GM23338 (cell line): Measurements from ENCODE around the gene RBKS. TPM values are rescaled to one million over a fixed set of nuclear protein-coding genes. Genes with fewer than 3 reads are reported as not detected.

Source experiments
- ATAC-seq: fragments of 200-7000 bp; cut with Tn5 transposase; 3 replicates; pipeline ENCODE4 v1.9.1; 2020
- DNase-seq: peaks from one replicate; pipeline ENCODE4 v3.0.0-alpha.2; 2015; ENCODE audit warnings: low spot score
- H2AFZ ChIP-seq: fragments of 200-600 bp; sonication (generic); 2 replicates; pipeline ENCODE4 v1.8.0; 2016; ENCODE audit warnings: antibody characterized with exemption, mild to moderate bottlenecking, moderate library complexity
- H3F3A ChIP-seq: fragments of 200-600 bp; sonication (generic); replicated peaks from 2 replicates; pipeline ENCODE4 v1.8.0; 2017; ENCODE audit warnings: antibody characterized with exemption, mixed run types, low read depth
- H3K27ac ChIP-seq: fragments of 200-600 bp; sonication (generic); 2 replicates; pipeline ENCODE4 v1.6.1; 2016; ENCODE audit warnings: low read depth
- H3K27me3 ChIP-seq: fragments of 200-600 bp; sonication (generic); 2 replicates; pipeline ENCODE4 v1.8.0; 2016; ENCODE audit warnings: mild to moderate bottlenecking, mixed run types, moderate library complexity; ENCODE audit not compliant: insufficient read depth
- H3K36me3 ChIP-seq: fragments of 200-600 bp; sonication (generic); 2 replicates; pipeline ENCODE4 v1.8.0; 2016; ENCODE audit warnings: mild to moderate bottlenecking; ENCODE audit not compliant: insufficient read depth
- H3K4me1 ChIP-seq: fragments of 200-600 bp; sonication (generic); 2 replicates; pipeline ENCODE4 v1.8.0; 2016; ENCODE audit warnings: mild to moderate bottlenecking, moderate library complexity; ENCODE audit not compliant: insufficient read depth
- H3K4me2 ChIP-seq: fragments of 200-600 bp; sonication (generic); 2 replicates; pipeline ENCODE4 v1.7.1; 2017; ENCODE audit warnings: mixed run types
- H3K4me3 ChIP-seq: fragments of 200-600 bp; sonication (generic); 2 replicates; pipeline ENCODE4 v1.6.1; 2016; ENCODE audit warnings: mixed run types
- H3K79me2 ChIP-seq: fragments of 200-600 bp; sonication (generic); replicated peaks from 2 replicates; pipeline ENCODE4 v1.8.0; 2017; ENCODE audit warnings: mild to moderate bottlenecking; ENCODE audit not compliant: insufficient read depth
- H3K9me2 ChIP-seq: fragments of 200-600 bp; sonication (generic); 2 replicates; pipeline ENCODE4 v1.8.0; 2017; ENCODE audit not compliant: insufficient read depth
- H4K20me1 ChIP-seq: fragments of 200-600 bp; sonication (generic); replicated peaks from 2 replicates; pipeline ENCODE4 v1.8.0; 2017; ENCODE audit warnings: mild to moderate bottlenecking; ENCODE audit not compliant: insufficient read depth
- H3K27ac Mint-ChIP-seq: 2 replicates; pipeline ENCODE4 v1.8.0; 2020; ENCODE audit warnings: inconsistent platforms, mild to moderate bottlenecking, moderate library complexity, mixed read lengths
- H3K27me3 Mint-ChIP-seq: 3 replicates; pipeline ENCODE4 v1.8.0; 2022; ENCODE audit warnings: low read depth, mild to moderate bottlenecking, moderate library complexity, mixed read lengths, inconsistent platforms; ENCODE audit not compliant: insufficient read depth, poor library complexity
- H3K36me3 Mint-ChIP-seq: 3 replicates; pipeline ENCODE4 v1.8.0; 2021; ENCODE audit warnings: low read depth, mild to moderate bottlenecking, inconsistent platforms, moderate library complexity, mixed read lengths
- H3K4me1 Mint-ChIP-seq: 3 replicates; pipeline ENCODE4 v1.8.0; 2020; ENCODE audit warnings: mild to moderate bottlenecking, inconsistent platforms, mixed read lengths
- H3K4me3 Mint-ChIP-seq: 3 replicates; pipeline ENCODE4 v1.8.0; 2021; ENCODE audit warnings: moderate library complexity, mild to moderate bottlenecking, inconsistent platforms, mixed read lengths
- H3K9me3 Mint-ChIP-seq: 3 replicates; pipeline ENCODE4 v1.8.0; 2020; ENCODE audit warnings: moderate library complexity, mild to moderate bottlenecking, inconsistent platforms, mixed read lengths
- CREB1 ChIP-seq: fragments of 250-450 bp; sonication (Bioruptor Pico); IDR thresholded peaks from 2 replicates; pipeline ENCODE4 v1.5.0; 2020; ENCODE audit warnings: low read depth, mild to moderate bottlenecking, moderate library complexity
- EZH2 ChIP-seq: fragments of 200-600 bp; sonication (generic); IDR thresholded peaks from one replicate; pipeline ENCODE4 v1.8.0; 2017; ENCODE audit warnings: antibody characterized with exemption, mild to moderate bottlenecking, low read depth; ENCODE audit not compliant: unreplicated experiment
- EZH2phosphoT487 ChIP-seq: fragments of 200-600 bp; sonication (generic); IDR thresholded peaks from one replicate; pipeline ENCODE4 v1.8.1; 2018; ENCODE audit warnings: antibody characterized with exemption; ENCODE audit not compliant: unreplicated experiment
- JUNB ChIP-seq: IDR thresholded peaks from one replicate; pipeline ENCODE4 v1.6.1; 2016; ENCODE audit warnings: antibody characterized with exemption; ENCODE audit not compliant: unreplicated experiment
- NANOG ChIP-seq: IDR thresholded peaks from 2 replicates; pipeline ENCODE4 v1.6.1; 2016; ENCODE audit warnings: antibody characterized with exemption, borderline replicate concordance
- POLR2AphosphoS5 ChIP-seq: IDR thresholded peaks from 2 replicates; pipeline ENCODE4 v1.6.1; 2016; ENCODE audit warnings: antibody characterized with exemption, low read depth
- STAT1 ChIP-seq: IDR thresholded peaks from one replicate; pipeline ENCODE4 v1.6.1; 2016; ENCODE audit warnings: antibody characterized with exemption; ENCODE audit not compliant: unreplicated experiment
- ZNF114 ChIP-seq: fragments of 250-450 bp; sonication (Bioruptor Pico); IDR thresholded peaks from 2 replicates; pipeline ENCODE4 v1.5.0; 2020; ENCODE audit warnings: mild to moderate bottlenecking, moderate library complexity
- ZNF331 ChIP-seq: fragments of 250-450 bp; sonication (Bioruptor Pico); IDR thresholded peaks from 2 replicates; pipeline ENCODE4 v1.5.0; 2020; ENCODE audit warnings: low read depth, mild to moderate bottlenecking, moderate library complexity
- polyA plus RNA-seq: library from polyadenylated mRNA; unstranded; fragments of >200 nt; fragmentation: Nextera tagmentation; extraction: Ambion mirVana; gene quantifications from 2 replicates; pipeline ENCODE4 v1.2.1, GENCODE V29; 2016
- total RNA-seq: library from RNA; depleted of rRNA; stranded (reverse); fragments of >200 nt; shearing (Covaris generic); gene quantifications from 2 replicates; pipeline ENCODE4 v1.2.3, GENCODE V29; 2014
- TF ChIP-seq, protein P1 (sequence below): IDR thresholded peaks from 2 replicates; pipeline ENCODE4 v1.6.1; 2016; ENCODE audit warnings: antibody characterized with exemption
- TF ChIP-seq, protein P2 (sequence below): fragments of 250-450 bp; sonication (Bioruptor Pico); IDR thresholded peaks from 2 replicates; pipeline ENCODE4 v1.5.0; 2020; ENCODE audit warnings: mild to moderate bottlenecking, moderate library complexity
- TF ChIP-seq, protein P3 (sequence below), 2 experiments: fragments of 200-600 bp in 1 of 2; sonication (generic) in 1 of 2; conservative IDR thresholded peaks; 2 replicates each; pipeline versions ENCODE4 v1.5.1 to v1.6.1; 2016 to 2017; ENCODE audit warnings: antibody characterized with exemption in 2 of 2, low read depth in 2 of 2, mild to moderate bottlenecking in 2 of 2, moderate library complexity in 1 of 2
- TF ChIP-seq, protein P4 (sequence below): IDR thresholded peaks from one replicate; pipeline ENCODE4 v1.6.1; 2018; ENCODE audit warnings: antibody characterized with exemption; ENCODE audit not compliant: unreplicated experiment

The RBKS gene
- total and polyA plus RNA-seq, 2 experiments from 2014 or later: 1.3 to 1.5 TPM

DNA sequence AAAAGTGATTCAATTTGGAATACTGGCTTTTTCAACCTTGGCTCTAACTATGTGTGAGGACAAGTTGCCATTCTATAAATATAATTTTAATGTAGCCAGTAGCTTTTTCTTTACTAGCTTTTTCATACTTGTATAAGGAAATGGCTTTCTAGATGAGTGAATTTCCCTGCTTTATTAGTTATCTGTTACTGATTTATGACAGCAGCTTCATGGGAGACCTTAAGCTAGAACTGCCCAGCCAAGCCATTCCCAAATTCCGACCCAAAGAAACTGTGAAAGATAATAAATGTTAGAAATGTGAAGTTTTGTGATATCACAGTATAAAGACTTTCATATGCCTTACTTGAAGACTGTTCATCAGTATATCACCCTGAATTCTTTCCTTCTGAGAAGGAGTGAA is 32.7 kb upstream of the RBKS start:
- H3K4me1 ChIP-seq: no peaks in the 10 kb centered on the region
- no peak for ATAC-seq
- H3K36me3 Mint-ChIP-seq: no peaks in the 10 kb centered on the region

More for the DNA sequence above, 32.7 kb upstream of the RBKS start:
- TF ChIP-seq, protein P1, sequence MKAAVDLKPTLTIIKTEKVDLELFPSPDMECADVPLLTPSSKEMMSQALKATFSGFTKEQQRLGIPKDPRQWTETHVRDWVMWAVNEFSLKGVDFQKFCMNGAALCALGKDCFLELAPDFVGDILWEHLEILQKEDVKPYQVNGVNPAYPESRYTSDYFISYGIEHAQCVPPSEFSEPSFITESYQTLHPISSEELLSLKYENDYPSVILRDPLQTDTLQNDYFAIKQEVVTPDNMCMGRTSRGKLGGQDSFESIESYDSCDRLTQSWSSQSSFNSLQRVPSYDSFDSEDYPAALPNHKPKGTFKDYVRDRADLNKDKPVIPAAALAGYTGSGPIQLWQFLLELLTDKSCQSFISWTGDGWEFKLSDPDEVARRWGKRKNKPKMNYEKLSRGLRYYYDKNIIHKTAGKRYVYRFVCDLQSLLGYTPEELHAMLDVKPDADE: no peak
- TF ChIP-seq EZH2phosphoT487: no peak
- no peak for TF ChIP-seq POLR2AphosphoS5
- TF ChIP-seq, protein P2, sequence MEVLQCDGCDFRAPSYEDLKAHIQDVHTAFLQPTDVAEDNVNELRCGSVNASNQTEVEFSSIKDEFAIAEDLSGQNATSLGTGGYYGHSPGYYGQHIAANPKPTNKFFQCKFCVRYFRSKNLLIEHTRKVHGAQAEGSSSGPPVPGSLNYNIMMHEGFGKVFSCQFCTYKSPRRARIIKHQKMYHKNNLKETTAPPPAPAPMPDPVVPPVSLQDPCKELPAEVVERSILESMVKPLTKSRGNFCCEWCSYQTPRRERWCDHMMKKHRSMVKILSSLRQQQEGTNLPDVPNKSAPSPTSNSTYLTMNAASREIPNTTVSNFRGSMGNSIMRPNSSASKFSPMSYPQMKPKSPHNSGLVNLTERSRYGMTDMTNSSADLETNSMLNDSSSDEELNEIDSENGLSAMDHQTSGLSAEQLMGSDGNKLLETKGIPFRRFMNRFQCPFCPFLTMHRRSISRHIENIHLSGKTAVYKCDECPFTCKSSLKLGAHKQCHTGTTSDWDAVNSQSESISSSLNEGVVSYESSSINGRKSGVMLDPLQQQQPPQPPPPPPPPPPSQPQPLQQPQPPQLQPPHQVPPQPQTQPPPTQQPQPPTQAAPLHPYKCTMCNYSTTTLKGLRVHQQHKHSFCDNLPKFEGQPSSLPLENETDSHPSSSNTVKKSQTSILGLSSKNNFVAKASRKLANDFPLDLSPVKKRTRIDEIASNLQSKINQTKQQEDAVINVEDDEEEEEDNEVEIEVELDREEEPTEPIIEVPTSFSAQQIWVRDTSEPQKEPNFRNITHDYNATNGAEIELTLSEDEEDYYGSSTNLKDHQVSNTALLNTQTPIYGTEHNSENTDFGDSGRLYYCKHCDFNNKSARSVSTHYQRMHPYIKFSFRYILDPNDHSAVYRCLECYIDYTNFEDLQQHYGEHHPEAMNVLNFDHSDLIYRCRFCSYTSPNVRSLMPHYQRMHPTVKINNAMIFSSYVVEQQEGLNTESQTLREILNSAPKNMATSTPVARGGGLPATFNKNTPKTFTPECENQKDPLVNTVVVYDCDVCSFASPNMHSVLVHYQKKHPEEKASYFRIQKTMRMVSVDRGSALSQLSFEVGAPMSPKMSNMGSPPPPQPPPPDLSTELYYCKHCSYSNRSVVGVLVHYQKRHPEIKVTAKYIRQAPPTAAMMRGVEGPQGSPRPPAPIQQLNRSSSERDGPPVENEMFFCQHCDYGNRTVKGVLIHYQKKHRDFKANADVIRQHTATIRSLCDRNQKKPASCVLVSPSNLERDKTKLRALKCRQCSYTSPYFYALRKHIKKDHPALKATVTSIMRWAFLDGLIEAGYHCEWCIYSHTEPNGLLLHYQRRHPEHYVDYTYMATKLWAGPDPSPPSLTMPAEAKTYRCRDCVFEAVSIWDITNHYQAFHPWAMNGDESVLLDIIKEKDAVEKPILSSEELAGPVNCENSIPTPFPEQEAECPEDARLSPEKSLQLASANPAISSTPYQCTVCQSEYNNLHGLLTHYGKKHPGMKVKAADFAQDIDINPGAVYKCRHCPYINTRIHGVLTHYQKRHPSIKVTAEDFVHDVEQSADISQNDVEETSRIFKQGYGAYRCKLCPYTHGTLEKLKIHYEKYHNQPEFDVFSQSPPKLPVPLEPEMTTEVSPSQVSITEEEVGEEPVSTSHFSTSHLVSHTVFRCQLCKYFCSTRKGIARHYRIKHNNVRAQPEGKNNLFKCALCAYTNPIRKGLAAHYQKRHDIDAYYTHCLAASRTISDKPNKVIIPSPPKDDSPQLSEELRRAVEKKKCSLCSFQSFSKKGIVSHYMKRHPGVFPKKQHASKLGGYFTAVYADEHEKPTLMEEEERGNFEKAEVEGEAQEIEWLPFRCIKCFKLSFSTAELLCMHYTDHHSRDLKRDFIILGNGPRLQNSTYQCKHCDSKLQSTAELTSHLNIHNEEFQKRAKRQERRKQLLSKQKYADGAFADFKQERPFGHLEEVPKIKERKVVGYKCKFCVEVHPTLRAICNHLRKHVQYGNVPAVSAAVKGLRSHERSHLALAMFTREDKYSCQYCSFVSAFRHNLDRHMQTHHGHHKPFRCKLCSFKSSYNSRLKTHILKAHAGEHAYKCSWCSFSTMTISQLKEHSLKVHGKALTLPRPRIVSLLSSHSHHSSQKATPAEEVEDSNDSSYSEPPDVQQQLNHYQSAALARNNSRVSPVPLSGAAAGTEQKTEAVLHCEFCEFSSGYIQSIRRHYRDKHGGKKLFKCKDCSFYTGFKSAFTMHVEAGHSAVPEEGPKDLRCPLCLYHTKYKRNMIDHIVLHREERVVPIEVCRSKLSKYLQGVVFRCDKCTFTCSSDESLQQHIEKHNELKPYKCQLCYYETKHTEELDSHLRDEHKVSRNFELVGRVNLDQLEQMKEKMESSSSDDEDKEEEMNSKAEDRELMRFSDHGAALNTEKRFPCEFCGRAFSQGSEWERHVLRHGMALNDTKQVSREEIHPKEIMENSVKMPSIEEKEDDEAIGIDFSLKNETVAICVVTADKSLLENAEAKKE: no peak
- TF ChIP-seq ZNF114 (CRISPR knock-in tag): no peak
- TF ChIP-seq NANOG: no peak
- TF ChIP-seq, protein P3, sequence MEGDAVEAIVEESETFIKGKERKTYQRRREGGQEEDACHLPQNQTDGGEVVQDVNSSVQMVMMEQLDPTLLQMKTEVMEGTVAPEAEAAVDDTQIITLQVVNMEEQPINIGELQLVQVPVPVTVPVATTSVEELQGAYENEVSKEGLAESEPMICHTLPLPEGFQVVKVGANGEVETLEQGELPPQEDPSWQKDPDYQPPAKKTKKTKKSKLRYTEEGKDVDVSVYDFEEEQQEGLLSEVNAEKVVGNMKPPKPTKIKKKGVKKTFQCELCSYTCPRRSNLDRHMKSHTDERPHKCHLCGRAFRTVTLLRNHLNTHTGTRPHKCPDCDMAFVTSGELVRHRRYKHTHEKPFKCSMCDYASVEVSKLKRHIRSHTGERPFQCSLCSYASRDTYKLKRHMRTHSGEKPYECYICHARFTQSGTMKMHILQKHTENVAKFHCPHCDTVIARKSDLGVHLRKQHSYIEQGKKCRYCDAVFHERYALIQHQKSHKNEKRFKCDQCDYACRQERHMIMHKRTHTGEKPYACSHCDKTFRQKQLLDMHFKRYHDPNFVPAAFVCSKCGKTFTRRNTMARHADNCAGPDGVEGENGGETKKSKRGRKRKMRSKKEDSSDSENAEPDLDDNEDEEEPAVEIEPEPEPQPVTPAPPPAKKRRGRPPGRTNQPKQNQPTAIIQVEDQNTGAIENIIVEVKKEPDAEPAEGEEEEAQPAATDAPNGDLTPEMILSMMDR (conservative IDR thresholded peaks at IDR 0.05; ENCODE audit: low read depth in 2 of 2): no peak
- no peak for TF ChIP-seq CREB1
- TF ChIP-seq EZH2: no peak
- TF ChIP-seq, protein P4, sequence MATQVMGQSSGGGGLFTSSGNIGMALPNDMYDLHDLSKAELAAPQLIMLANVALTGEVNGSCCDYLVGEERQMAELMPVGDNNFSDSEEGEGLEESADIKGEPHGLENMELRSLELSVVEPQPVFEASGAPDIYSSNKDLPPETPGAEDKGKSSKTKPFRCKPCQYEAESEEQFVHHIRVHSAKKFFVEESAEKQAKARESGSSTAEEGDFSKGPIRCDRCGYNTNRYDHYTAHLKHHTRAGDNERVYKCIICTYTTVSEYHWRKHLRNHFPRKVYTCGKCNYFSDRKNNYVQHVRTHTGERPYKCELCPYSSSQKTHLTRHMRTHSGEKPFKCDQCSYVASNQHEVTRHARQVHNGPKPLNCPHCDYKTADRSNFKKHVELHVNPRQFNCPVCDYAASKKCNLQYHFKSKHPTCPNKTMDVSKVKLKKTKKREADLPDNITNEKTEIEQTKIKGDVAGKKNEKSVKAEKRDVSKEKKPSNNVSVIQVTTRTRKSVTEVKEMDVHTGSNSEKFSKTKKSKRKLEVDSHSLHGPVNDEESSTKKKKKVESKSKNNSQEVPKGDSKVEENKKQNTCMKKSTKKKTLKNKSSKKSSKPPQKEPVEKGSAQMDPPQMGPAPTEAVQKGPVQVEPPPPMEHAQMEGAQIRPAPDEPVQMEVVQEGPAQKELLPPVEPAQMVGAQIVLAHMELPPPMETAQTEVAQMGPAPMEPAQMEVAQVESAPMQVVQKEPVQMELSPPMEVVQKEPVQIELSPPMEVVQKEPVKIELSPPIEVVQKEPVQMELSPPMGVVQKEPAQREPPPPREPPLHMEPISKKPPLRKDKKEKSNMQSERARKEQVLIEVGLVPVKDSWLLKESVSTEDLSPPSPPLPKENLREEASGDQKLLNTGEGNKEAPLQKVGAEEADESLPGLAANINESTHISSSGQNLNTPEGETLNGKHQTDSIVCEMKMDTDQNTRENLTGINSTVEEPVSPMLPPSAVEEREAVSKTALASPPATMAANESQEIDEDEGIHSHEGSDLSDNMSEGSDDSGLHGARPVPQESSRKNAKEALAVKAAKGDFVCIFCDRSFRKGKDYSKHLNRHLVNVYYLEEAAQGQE: no peak
- no peak for TF ChIP-seq ZNF331 (CRISPR knock-in tag)
- TF ChIP-seq JUNB: no peak
- no peak for TF ChIP-seq STAT1
- Histone ChIP-seq H3K79me2 (no peaks in the 10 kb centered on the region), H2AFZ (no peak overlapping the region), H3K4me2 (no peak overlapping the region), H3F3A (no peaks in the 10 kb centered on the region), H3K27me3 (no peaks in the 10 kb centered on the region), H3K4me3 (no peak overlapping the region), H3K36me3 (no peaks in the 10 kb centered on the region), H3K9me2 (no peaks in the 10 kb centered on the region), H3K27ac (no peak overlapping the region), H4K20me1 (no peaks in the 10 kb centered on the region)
- H3K4me1 Mint-ChIP-seq: peaks cover 5% of the 10 kb centered on the region; the same call in 2 of the 3 replicates
- no peak overlapping the region for H3K4me3 Mint-ChIP-seq
- no peak for DNase-seq
- no peaks in the 10 kb centered on the region for H3K9me3 Mint-ChIP-seq
- H3K27me3 Mint-ChIP-seq: no peaks in the 10 kb centered on the region
- no peak overlapping the region for H3K27ac Mint-ChIP-seq
